ENCODE data around the gene PTOV1.

PTOV1 gene

DNA sequence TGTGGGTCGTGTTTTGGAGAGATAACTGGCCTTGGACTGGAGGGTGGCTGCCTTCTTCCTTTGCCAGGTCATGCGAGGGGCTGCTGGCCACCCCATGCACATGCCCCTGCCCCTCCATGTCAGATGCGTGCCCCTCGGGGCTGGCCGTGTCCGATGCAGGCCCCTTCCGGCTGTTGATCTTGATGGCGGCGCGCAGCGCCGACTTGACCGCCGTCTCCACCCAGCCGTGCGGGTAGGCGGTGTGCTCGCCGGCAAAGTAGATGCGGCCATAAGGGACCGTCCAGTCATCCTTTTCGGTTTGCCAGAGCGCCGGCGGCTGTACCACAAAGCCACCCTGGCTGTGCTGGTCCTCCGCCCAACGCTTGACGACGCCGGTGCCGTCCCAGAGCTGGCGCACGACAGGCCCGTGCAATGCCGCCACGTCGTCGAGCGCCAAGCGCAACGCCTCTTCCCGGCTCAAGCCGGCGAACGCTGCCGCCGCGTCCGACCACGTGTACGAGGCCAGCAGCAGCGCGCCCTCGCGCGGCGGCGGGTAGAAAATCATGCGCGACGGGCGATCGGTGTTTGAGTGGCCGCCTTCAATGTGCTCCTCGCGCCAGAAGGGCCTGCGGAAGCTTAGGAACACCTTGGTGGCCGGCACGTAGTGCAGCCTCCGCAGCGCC, 38.9 kb downstream of the PTOV1 start:
- DNase-seq (ENCODE audit: extremely low spot score), result peak; percentile 85
- CTCF ChIA-PET, result no interaction called here
- POLR2A ChIA-PET, result interaction anchor here (1.1 to 2.6 kb wide), 4 partner anchors 12 to 40 kb away, joined by 4 to 11 read pairs (median 5); partner anchors contain the start of genes AKT1S1, ATF5, NUP62 and TBC1D17
- TF ChIP-seq BHLHE40 (IDR thresholded peaks at IDR 0.05; ENCODE audit: borderline replicate concordance) (no peak), ZNF384 (IDR thresholded peaks at IDR 0.05) (no peak), L3MBTL2 (conservative IDR thresholded peaks at IDR 0.05) (peak; percentile 100), LEF1 (IDR thresholded peaks at IDR 0.05; ENCODE audit: borderline replicate concordance) (no peak), TARDBP (IDR thresholded peaks at IDR 0.05) (no peak), CTBP1 (IDR thresholded peaks at IDR 0.05; ENCODE audit: borderline replicate concordance) (peak; percentile 42; the same call in 1 of the 2 replicates), NFRKB (IDR thresholded peaks at IDR 0.05) (no peak), FOXA1 (IDR thresholded peaks at IDR 0.05) (no peak), ARNT (IDR thresholded peaks at IDR 0.05) (peak; percentile 40; the same call in 1 of the 2 replicates), FOXK2 (IDR thresholded peaks at IDR 0.05) (no peak)
- TF ChIP-seq, protein P1, sequence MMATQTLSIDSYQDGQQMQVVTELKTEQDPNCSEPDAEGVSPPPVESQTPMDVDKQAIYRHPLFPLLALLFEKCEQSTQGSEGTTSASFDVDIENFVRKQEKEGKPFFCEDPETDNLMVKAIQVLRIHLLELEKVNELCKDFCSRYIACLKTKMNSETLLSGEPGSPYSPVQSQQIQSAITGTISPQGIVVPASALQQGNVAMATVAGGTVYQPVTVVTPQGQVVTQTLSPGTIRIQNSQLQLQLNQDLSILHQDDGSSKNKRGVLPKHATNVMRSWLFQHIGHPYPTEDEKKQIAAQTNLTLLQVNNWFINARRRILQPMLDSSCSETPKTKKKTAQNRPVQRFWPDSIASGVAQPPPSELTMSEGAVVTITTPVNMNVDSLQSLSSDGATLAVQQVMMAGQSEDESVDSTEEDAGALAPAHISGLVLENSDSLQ (IDR thresholded peaks at IDR 0.05), result peak; percentile 30; the same call in 1 of the 2 replicates

DNA sequence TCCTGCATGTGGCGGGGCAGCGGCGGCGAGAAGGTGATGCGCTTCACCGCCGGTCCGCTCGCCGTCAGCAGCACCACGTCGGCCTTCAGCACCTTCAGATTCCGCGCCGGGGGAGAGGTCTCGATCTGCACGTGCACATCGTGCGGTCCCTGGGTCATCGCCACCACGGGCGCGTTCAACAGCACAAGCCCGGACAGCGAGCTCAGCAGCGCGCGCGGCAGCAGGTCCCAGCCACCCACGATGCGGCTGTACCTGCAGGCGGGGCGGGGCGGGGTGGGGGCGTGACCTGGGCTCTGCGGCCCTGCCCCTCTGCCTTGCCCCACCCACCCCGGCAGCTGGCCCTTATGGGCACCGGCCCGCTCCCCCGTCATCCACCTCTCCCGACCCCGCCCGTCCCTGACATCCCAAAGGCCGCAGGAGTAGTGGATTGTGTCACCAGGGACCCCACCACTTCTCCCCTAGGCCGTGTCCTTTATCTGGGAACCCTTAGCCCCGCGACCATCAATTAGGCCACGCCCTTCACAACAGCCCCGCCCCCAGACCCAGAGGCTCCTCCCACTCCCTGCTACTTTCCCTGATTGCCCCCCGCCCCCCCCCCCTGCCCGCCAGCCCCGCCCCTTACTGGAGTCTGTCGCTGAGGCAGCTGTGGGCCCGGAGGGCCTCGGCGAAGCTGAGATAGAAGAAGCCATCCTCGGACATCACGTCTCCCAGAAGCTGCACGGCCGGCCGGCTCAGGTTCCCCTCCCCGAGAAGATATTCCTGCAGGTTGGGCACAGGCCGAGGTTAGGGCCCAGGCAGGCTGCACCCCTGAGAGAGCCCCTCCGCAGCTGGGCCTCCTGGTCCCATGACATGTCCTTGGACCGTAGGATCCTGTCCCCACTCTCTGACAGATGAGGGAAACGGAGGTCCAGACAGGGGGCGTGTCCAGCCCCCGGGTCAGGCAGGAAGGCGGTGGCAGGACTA, 39.7 kb downstream of the PTOV1 start:
- TF ChIP-seq NFRKB (IDR thresholded peaks at IDR 0.05) (no peak), ELF4 (IDR thresholded peaks at IDR 0.05) (no peak), ZNF384 (IDR thresholded peaks at IDR 0.05) (no peak), FOXK2 (IDR thresholded peaks at IDR 0.05) (no peak), L3MBTL2 (conservative IDR thresholded peaks at IDR 0.05) (peak; percentile 4)
- TF ChIP-seq, protein P1 (IDR thresholded peaks at IDR 0.05), result no peak
- DNase-seq (ENCODE audit: extremely low spot score), result peak; percentile 84
- ChIA-PET CTCF (no interaction called here), POLR2A (interaction anchor here (0.7 to 2.6 kb wide), 9 partner anchors 8 to 40 kb away, joined by 3 to 11 read pairs (median 4); partner anchors contain the start of genes AKT1S1, ATF5, NUP62 and PTOV1)

DNA sequence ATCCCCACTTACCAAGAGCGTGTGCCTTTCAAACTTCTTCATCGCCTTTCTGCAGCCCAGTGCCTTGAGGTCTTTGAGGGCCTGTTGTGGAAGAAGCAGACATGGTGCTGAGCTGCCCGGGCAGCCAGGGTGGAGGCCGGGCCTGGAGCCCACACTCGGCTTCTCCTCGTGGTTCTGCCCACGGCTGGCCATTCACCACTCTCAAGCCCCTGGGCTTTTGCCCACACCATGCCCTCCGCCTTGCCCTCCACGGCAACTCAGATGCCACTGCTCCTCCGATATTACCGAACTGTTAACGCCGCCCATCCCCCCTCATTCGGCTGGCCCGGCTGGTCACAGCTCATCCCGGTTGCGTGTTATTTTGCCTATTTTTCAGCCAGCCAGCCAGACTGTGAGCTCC, 40.4 kb downstream of the PTOV1 start:
- CTCF ChIA-PET, result no interaction called here

DNA sequence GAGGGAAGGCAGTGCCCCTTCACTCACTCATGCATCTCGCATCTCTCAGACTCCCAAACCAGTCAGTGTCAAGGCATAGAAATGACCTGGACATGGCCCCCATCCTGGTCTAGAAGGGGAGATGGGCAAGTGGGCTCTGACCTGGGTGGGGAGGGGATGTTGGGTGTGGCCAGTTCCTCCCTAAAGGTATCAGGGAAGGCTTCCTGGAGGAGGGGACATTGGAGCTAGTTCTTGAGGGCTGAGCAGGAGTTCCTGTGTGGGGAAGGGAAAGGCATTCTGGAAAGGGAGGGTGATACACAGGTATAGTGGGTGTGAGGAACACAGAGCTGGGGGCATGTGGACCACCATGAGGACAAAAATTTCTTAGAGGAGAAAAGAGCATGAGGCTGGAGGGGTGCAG, 41.8 kb downstream of the PTOV1 start:
- CTCF ChIA-PET, result no interaction called here
- DNase-seq (ENCODE audit: extremely low spot score), result no peak
- TF ChIP-seq CTBP1 (IDR thresholded peaks at IDR 0.05; ENCODE audit: borderline replicate concordance), result no peak
- TF ChIP-seq FOXM1 (IDR thresholded peaks at IDR 0.05; ENCODE audit: borderline replicate concordance), result no peak
- no peak for TF ChIP-seq SUZ12 (IDR thresholded peaks at IDR 0.05)
- no peak for TF ChIP-seq SP1 (IDR thresholded peaks at IDR 0.05)
- POLR2A ChIA-PET, result interaction anchor here (2.5 to 2.9 kb wide), 2 partner anchors 23 to 36 kb away, joined by 9 to 15 read pairs; partner anchors contain the start of genes ATF5 and NUP62

More for the DNA sequence above, 40.4 kb downstream of the PTOV1 start:
- no peak for DNase-seq (ENCODE audit: extremely low spot score)
- POLR2A ChIA-PET, result interaction anchor here (0.8 to 2.6 kb wide), 7 partner anchors 9 to 41 kb away, joined by 3 to 11 read pairs (median 4); partner anchors contain the start of genes AKT1S1, ATF5, NUP62 and PTOV1
- TF ChIP-seq TARDBP (IDR thresholded peaks at IDR 0.05) (no peak), SP1 (IDR thresholded peaks at IDR 0.05) (no peak), FOXM1 (IDR thresholded peaks at IDR 0.05; ENCODE audit: borderline replicate concordance) (no peak), FOXK2 (IDR thresholded peaks at IDR 0.05) (no peak), ZNF384 (IDR thresholded peaks at IDR 0.05) (no peak), LEF1 (IDR thresholded peaks at IDR 0.05; ENCODE audit: borderline replicate concordance) (no peak), L3MBTL2 (conservative IDR thresholded peaks at IDR 0.05) (no peak), FOXA1 (IDR thresholded peaks at IDR 0.05) (no peak), NFRKB (IDR thresholded peaks at IDR 0.05) (no peak), SUZ12 (IDR thresholded peaks at IDR 0.05) (no peak), CTBP1 (IDR thresholded peaks at IDR 0.05; ENCODE audit: borderline replicate concordance) (no peak), ELF4 (IDR thresholded peaks at IDR 0.05) (no peak), HDGF (IDR thresholded peaks at IDR 0.05; ENCODE audit: borderline replicate concordance) (no peak), ARNT (IDR thresholded peaks at IDR 0.05) (no peak), BHLHE40 (IDR thresholded peaks at IDR 0.05; ENCODE audit: borderline replicate concordance) (no peak)
- TF ChIP-seq, protein P1 (IDR thresholded peaks at IDR 0.05), result no peak

DNA sequence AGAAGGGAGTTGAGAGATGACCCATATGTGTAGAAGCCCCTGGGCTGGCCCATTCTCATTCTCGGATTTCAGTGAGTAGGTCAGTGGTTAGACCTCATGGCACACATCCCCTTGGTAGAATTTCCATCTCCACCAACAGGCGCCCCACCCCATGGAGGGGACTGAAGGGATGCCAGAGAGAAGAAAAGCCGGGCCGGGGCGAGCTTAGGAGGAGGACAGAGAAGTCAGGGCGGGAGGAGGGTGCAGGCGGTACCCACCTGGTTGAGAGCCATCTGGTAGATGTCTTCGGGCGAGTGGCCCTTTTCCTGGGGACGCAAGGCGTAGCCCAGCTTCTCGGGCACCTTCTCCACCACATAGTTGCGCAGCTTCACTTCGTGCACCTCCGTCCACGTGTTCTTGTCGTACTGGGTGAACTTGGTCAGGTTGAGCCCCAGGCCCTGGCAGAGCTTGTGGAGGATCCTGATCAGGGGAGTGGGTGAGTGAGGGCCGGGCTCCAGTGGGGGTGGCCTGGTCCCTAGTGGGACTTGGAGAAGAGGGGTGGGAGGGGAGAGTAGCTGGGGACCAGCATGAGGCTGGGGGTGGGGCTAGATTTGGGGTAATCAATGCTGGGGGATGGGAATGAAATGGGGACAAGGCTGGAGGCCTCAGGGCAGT, 43.2 kb downstream of the PTOV1 start:
- no peak for TF ChIP-seq NFRKB (IDR thresholded peaks at IDR 0.05)
- TF ChIP-seq HDGF (IDR thresholded peaks at IDR 0.05; ENCODE audit: borderline replicate concordance), result no peak
- TF ChIP-seq ZNF384 (IDR thresholded peaks at IDR 0.05), result no peak
- TF ChIP-seq FOXM1 (IDR thresholded peaks at IDR 0.05; ENCODE audit: borderline replicate concordance), result no peak
- no peak for TF ChIP-seq BHLHE40 (IDR thresholded peaks at IDR 0.05; ENCODE audit: borderline replicate concordance)
- TF ChIP-seq FOXK2 (IDR thresholded peaks at IDR 0.05), result no peak
- TF ChIP-seq CTBP1 (IDR thresholded peaks at IDR 0.05; ENCODE audit: borderline replicate concordance), result no peak
- TF ChIP-seq SUZ12 (IDR thresholded peaks at IDR 0.05), result no peak
- no peak for TF ChIP-seq FOXA1 (IDR thresholded peaks at IDR 0.05)
- no peak for TF ChIP-seq SP1 (IDR thresholded peaks at IDR 0.05)
- TF ChIP-seq L3MBTL2 (conservative IDR thresholded peaks at IDR 0.05), result no peak
- TF ChIP-seq ELF4 (IDR thresholded peaks at IDR 0.05), result no peak
- TF ChIP-seq, protein P1 (IDR thresholded peaks at IDR 0.05), result no peak
- TF ChIP-seq TARDBP (IDR thresholded peaks at IDR 0.05), result no peak
- no peak for TF ChIP-seq ARNT (IDR thresholded peaks at IDR 0.05)
- TF ChIP-seq LEF1 (IDR thresholded peaks at IDR 0.05; ENCODE audit: borderline replicate concordance), result no peak
- ChIA-PET POLR2A (interaction anchor here (0.8 to 2.9 kb wide), 3 partner anchors 17 to 35 kb away, joined by 3 to 15 read pairs (median 3); partner anchors contain the start of genes AKT1S1, ATF5, NUP62 and TBC1D17), CTCF (no interaction called here)
- no peak for DNase-seq (ENCODE audit: extremely low spot score)

All from HEK293T (cell line).